ENCODE data around the gene PRKG1. TPM values are rescaled to one million over a fixed set of nuclear protein-coding genes. Genes with fewer than 3 reads are reported as not detected.
A peak's percentile ranks its signal among the peaks of the same experiment; 100 is the strongest.

Gene PRKG1
- total RNA-seq, 4 donors from 2014 or later = 24.0 to 89.1 (median 45.7) TPM

DNA sequence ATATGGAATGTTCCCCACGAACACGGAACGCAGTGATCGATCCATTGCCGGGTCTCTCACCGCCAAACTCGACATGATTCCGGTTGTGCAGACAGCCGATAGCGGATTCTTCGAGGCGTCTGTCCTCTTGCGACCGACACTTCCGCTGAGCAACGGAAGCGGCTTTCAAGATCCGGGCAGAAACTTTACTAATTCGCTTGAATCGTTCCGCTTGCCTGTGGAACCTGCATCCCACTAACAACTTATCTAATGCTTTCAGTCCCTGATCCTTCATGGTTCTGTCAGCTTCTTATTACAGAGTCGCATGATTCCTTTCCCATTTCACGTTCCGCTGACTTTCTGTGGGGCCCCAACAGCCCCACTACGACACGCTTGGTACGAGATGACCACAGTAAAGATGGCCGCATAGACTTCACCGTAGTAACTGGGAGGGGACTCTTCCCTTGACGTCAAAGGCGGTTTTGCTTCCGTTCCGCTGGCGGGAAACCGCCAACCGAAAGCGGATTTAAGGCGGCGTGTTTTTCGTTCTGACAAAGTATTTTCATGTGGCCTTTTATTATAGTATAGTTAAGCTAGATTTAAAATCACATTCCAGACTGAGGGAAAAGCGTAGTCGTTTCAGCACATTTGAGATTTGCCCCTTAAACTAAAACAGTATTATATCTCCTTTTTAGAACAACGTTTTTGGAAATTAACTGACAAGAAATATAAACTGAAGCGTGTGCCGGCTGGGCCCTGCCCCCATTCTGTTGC lies 625.4 kb downstream of the PRKG1 start, which contains the start of gene CSTF2T:
CSTF2T (minus strand) TSS at position 121 of the 753 bp plus-strand sequence; CDS start at position 75, 46 bp downstream.
- DNase-seq = peak; percentile 84 to 96 (median 87)
- peaks cover 0 to 30% (median 11%) of the 10 kb centered on the region in 4 donors for H3K4me1 ChIP-seq

DNA sequence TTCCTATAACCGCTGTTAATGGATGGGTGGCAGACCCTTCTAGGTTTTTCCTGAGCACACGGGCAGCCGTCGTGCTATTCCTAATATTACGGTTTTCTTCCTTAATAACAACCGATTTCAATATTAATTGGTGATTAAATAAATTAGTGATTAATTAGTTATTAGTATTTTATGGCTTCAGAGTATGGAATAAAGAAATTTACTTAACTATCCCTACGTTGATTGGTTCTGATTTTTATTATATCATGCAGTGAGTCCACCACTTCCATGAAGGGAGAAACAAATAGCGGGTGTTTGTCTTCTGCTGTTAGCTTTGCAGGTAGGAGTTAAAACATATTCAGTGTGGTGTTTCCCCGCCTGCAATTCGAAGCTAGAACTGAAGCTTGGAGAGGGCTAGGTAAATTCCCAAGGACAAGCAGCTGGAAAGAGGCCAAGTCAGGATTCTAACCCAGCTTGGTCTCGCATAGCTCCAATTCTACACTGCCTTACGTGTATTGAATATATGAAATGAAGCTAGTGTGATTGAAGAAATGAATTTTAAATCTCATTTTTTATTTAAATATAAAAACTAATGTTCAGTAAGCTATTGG lies 626.0 kb downstream of the PRKG1 start:
- Histone ChIP-seq H3K9me3 (no peaks in the 10 kb centered on the region), H3K4me3 (peak overlapping the region; percentile 50 to 91 (median 80)), H3K27me3 (no peaks in the 10 kb centered on the region), H3K4me1 (peaks cover 0 to 30% (median 11%) of the 10 kb centered on the region in 4 donors), H3K27ac (peak overlapping the region; percentile 84 to 94 (median 87)), H3K36me3 (no peaks in the 10 kb centered on the region)
- DNase-seq = peak in 1 of 3 donors; percentile 47
- TF ChIP-seq POLR2A (IDR thresholded peaks at IDR 0.05) = no peak
- TF ChIP-seq, protein P1, sequence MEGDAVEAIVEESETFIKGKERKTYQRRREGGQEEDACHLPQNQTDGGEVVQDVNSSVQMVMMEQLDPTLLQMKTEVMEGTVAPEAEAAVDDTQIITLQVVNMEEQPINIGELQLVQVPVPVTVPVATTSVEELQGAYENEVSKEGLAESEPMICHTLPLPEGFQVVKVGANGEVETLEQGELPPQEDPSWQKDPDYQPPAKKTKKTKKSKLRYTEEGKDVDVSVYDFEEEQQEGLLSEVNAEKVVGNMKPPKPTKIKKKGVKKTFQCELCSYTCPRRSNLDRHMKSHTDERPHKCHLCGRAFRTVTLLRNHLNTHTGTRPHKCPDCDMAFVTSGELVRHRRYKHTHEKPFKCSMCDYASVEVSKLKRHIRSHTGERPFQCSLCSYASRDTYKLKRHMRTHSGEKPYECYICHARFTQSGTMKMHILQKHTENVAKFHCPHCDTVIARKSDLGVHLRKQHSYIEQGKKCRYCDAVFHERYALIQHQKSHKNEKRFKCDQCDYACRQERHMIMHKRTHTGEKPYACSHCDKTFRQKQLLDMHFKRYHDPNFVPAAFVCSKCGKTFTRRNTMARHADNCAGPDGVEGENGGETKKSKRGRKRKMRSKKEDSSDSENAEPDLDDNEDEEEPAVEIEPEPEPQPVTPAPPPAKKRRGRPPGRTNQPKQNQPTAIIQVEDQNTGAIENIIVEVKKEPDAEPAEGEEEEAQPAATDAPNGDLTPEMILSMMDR (IDR thresholded peaks at IDR 0.05) = no peak

More for the DNA sequence above, 625.4 kb downstream of the PRKG1 start, which contains the start of gene CSTF2T:
- peak within 1 kb of the TSS; percentile 84 to 94 (median 87) for H3K27ac ChIP-seq
- peak within 1 kb of the TSS; percentile 50 to 91 (median 80) for H3K4me3 ChIP-seq
- no peaks in the 10 kb centered on the region for H3K9me3 ChIP-seq
- no peaks in the 10 kb centered on the region for H3K36me3 ChIP-seq
- H3K27me3 ChIP-seq = no peaks in the 10 kb centered on the region
- TF ChIP-seq POLR2A (IDR thresholded peaks at IDR 0.05) = peak; percentile 46 to 49
- TF ChIP-seq, protein P1 (IDR thresholded peaks at IDR 0.05) = peak in 1 of 6 experiments; percentile 7

- Histone ChIP-seq H3K27ac (peak overlapping the region in 1 of 4 donors; percentile 52), H3K9me3 (no peaks in the 10 kb centered on the region), H3K27me3 (no peaks in the 10 kb centered on the region), H3K36me3 (no peaks in the 10 kb centered on the region), H3K4me1 (no peaks in the 10 kb centered on the region), H3K4me3 (no peak overlapping the region)
- no peak for DNase-seq
- no peak for TF ChIP-seq POLR2A (IDR thresholded peaks at IDR 0.05)
- TF ChIP-seq, protein P1 (IDR thresholded peaks at IDR 0.05) = no peak
Measured at GRCh38 chr10:51705774-51706173, 631.5 kb downstream of the PRKG1 start.

GRCh38 chr10:51706225-51706624 lies 631.9 kb downstream of the PRKG1 start:
- Histone ChIP-seq H3K4me1 (no peaks in the 10 kb centered on the region), H3K9me3 (no peaks in the 10 kb centered on the region), H3K27ac (peak overlapping the region in 1 of 4 donors; percentile 52), H3K27me3 (no peaks in the 10 kb centered on the region), H3K36me3 (no peaks in the 10 kb centered on the region), H3K4me3 (no peak overlapping the region)
- DNase-seq = peak in 2 of 3 donors; percentile 22 to 72
- no peak for TF ChIP-seq POLR2A (IDR thresholded peaks at IDR 0.05)
- TF ChIP-seq, protein P1 (IDR thresholded peaks at IDR 0.05) = no peak

GRCh38 chr10:51707392-51707791 lies 633.1 kb downstream of the PRKG1 start:
- H3K27ac ChIP-seq = peak overlapping the region in 3 of 4 donors; percentile 39 to 52 (median 45)

More at GRCh38 chr10:51707392-51707791, 633.1 kb downstream of the PRKG1 start:
- Histone ChIP-seq H3K4me1 (no peaks in the 10 kb centered on the region), H3K36me3 (no peaks in the 10 kb centered on the region), H3K4me3 (no peak overlapping the region), H3K27me3 (no peaks in the 10 kb centered on the region), H3K9me3 (no peaks in the 10 kb centered on the region)
- DNase-seq = no peak
- no peak for TF ChIP-seq POLR2A (IDR thresholded peaks at IDR 0.05)

Data from Peyer's patch (tissue), 4 donors.